SHP77 treated with DMSO at 0.1 percent for 48 hours (cell line): ENCODE data around the gene ACOXL.

Experiments
- DNase-seq: peaks from one replicate; lab custom pipeline; 2025; lab: John Stamatoyannopoulos, UW

Gene ACOXL

DNA sequence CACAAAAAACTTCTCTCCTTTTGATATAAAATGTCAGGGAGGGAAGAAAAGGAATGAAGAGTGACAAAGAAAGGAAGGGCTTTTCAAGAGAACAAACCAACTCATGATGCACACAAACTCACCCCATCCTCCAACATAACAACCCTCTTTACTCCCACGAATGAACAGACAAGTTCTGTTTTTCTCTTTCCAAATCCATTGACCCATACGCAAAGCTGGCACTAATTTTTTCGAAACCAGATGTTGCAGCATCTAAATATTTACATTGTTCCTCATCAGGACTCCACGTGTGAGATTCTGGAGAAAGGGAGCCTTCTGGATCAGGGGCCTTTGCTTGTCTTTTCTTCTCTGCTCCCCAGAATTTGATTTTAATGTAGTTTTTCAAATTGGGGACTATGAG is 245.0 kb downstream of the ACOXL start:
- no peak for DNase-seq

DNA sequence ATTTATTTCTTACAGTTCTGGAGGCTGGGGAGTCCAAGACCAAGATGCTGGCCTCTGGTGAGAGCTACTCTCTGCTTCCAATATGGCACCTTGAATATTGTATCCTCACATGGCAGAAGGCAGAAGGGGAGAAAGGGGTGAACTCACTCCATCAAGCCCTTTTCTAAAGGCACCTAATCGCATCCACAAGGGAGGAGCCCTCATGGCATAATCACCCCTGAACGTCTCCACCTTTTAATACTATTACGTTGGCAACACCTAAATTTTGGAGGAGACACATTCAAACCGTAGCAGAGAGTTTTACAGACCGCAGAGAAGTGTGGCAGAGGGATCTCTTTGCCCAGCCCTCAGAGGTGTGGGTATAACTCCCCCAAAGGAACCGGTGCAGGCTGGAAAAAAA is 245.8 kb downstream of the ACOXL start:
- DNase-seq, result no peak

- DNase-seq, result no peak
Observed at GRCh38 chr2:110978756-110979470, 246.5 kb downstream of the ACOXL start.

- DNase-seq, result no peak
Observed at GRCh38 chr2:110979471-110980338, 247.3 kb downstream of the ACOXL start.

- DNase-seq, result no peak
Observed at GRCh38 chr2:110980339-110981062, 248.1 kb downstream of the ACOXL start.

DNA sequence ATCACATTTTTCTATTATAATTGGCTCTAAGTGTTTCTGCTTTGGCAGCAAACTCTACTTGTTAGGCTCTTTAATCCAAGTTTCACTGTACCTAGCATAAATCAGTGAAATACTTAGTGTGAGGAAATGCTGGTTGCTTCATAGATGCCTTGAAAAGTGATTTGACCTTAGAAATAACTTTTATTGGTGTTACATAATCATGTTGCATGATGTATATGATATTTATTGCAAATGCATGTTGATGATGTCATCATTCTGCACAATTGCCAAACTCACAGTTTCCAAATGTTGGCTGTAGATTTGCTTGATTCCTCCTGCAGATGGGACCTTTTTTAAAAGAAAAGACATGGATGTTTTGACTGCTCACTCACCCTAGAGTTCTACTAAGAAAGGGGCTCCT is 250.8 kb downstream of the ACOXL start:
- no peak for DNase-seq

- no peak for DNase-seq
Observed at GRCh38 chr2:110984694-110985490, 252.5 kb downstream of the ACOXL start.

DNA sequence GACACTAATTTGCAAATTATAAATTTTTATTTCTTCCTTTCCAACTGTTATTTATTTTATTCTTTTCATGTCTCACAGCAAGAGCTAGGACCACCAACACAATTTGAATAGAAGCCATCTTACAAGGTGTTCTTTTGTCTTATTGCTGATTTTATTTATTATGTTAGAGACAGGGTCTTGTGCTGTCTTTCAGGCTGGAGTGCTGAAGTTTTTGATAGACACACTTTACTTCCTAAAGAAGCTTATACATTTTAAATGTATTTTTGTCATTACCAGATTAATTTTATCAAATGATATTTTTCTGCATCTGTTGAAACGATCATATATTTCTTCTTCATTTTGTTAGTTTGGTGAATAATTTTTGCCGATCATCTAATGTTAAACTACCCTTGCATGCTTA is 258.1 kb downstream of the ACOXL start:
- DNase-seq, result no peak

DNA sequence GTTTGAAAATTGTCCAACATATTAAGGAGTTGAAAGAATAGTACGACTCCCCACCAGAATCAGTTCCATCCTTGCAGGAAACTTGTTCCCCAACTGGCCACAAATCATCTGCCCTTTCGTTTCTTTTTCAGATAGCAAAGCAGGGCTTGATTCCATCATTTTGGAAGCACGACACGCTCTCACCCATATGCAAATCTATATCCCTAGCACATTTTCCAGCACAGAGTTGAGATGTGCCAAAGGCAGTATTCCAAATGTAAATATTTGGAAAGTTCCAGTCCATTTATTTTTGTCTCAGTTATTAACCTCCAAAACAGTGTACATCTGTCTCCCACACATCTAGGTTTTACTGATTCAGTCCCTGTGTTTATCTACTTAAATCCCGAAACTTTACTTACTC is 259.5 kb downstream of the ACOXL start:
- no peak for DNase-seq

DNA sequence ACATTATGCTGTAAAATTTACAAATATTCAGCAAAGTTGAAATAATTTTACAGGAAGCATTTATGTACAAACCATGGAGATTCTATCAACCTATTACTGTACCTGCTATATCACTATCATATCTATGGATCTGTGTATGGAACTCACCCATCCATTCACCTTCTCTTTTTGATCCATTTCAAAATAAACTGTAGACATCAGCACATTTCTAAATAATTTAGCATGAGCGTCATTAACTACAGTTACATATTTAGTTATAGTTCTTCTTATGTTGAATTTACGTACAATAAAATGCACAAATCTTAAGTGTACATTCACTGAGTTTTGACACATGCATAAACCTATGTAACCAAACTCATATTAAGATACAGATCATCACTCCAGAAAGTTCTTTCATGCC is 260.5 kb downstream of the ACOXL start:
- no peak for DNase-seq

DNA sequence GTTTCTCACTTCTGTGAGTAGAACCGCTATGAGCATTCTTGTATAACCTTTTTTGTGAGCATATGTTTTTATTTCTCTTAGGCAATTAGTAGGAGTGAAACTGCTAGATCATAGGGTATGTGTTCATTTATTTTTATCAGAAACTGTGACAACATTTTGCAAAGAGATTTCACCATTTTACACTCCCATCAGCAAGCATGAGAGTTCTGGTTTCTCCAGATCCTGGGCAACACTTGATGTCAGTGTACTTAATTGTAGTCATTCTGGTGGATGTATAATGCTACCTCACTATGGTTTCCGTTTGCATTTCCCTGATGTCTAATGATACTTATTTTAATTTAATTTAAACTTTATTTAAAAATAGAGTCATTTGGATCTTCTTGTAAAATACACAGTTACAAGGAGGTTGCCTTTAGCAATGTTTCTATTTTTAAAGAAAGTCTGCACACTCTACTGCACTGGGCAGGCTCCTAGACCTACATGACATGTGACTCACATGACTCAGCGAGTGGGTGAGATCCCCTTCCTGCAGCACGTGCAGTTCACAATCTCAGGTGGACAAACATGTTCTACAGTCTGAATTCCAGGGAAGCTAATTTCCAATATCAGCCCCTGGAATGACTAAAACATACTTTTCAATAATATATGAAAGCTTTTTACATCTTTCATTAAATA is 261.3 kb downstream of the ACOXL start:
- no peak for DNase-seq

DNA sequence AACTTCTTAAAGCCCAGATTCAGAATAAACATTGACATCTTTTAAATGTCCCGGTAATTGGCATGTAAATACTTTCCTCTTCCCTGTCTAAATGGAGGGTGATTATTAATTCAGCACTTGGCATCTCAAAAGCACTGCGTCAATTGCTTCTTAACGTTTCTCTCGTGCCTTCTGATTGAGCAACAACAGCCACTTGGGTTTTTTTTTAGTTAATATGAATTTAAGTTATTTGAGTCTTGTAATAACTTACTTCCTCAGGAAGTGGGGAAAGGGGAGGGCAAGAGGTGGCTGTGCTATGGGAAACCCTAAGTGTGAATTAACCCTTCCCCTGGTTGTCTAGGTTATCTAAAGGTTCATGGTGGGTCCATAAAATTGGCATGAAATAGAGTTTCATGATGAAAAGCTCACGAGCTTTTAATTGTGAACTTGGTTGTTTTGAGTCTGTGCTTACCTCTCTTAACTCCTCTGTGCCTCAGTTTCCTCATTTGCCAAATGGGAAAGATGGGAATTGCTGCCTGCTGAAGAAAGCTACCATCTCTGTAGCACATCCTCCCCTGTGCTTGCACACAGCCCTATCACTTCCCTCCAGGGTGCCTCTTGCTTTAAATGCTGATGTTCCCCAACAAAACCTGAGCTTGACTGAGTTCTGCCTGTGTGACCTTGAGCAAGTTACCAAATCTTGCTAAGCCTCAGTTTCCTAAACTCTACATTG is 262.0 kb downstream of the ACOXL start:
- no peak for DNase-seq

- DNase-seq, result no peak
Observed at GRCh38 chr2:110995911-110996310, 263.5 kb downstream of the ACOXL start.

- no peak for DNase-seq
Observed at GRCh38 chr2:110997331-110998045, 265.1 kb downstream of the ACOXL start.

DNA sequence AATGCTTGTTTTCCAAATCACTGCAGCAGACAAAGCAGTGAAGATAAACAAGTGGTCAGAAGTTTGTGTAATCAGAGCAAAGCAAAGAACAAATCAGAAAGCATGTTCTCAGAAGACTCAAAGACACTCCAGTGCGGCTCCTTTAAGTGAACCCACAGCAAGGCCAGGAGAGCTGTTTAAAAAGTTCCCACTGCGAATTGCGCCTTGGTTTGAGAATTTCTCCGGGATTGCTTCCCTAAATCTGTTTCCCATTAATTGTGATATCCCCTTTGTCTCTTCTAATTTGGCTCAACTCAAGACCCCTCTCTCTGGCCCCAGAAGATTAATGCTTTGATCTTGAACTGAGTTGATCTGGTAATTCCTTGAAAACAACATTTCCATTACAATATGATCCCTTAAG is 265.9 kb downstream of the ACOXL start:
- DNase-seq, result no peak

DNA sequence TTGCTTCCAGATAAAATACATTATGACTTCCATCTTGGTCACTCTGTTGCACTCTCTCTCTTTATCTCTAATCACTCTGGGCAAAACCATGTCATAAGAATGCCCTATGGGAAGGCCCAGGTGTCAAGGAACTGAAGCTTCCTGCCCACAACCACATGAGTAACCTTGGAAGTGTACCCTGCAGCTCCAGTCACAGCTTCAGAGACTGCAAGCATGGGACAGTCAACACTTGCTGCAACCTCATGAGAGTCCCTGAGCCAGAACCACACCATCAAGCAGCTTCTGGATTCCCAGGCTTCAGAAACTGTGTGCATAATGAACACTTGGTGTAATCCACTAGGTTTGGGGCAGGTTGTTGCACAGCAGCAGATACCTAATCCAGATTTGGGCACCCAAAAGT is 267.3 kb downstream of the ACOXL start:
- DNase-seq, result no peak

DNA sequence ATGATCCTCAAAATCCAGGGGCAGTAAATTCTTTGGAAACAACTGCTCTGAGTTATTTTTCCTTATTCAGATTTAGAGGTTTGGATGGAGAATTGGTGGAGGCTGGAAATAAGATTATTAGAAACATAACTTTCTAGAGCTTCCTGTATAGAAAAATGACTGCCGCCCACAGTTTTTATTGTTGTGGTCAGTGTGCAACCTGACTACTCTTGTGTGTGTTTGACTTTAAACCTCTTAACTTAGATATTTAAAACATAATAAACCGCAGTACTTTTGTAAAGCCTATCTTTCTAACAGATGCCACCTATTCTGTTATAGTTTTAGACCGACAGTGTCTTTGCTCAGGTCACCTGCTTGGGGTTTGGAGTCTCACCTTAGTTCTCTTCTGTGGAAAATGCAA is 272.9 kb downstream of the ACOXL start:
- DNase-seq, result no peak

DNA sequence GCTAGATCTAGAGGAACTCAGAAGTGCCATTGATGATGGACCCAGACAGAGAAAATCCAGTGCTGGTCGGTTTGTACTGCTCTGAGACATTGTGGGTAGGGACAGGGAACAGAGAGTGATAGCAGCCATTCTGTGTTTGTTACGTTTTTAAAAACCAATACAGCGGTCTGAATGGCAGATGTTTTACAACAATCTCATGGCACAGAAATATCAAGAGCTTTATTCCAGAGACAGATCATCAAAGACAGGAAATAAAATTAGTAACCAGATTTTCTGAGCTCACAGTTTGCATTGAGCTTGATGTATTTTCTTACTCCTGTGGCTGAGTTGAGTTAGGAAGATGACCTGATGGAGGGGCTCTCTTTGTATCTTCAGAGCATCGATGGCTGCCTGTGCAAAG is 273.4 kb downstream of the ACOXL start:
- no peak for DNase-seq

GRCh38 chr2:111007757-111008688 is 275.6 kb downstream of the ACOXL start:
- DNase-seq, result no peak
